Heart right ventricle (tissue), 16 donors: Measurements from ENCODE around the gene AOC3. TPM values are rescaled to one million over a fixed set of nuclear protein-coding genes. Genes with fewer than 3 reads are reported as not detected.

Experiments used
- ATAC-seq, 8 donors: fragments of 200-7000 bp; cut with Tn5 transposase; one replicate each; pipeline ENCODE4 v1.9.1; 2020; ENCODE audit warnings: mild to moderate bottlenecking in 8 of 8, moderate library complexity in 8 of 8, moderate number of reproducible peaks in 1 of 8
- DNase-seq, 2 donors: peaks; one replicate each; pipeline ENCODE4 v3.0.0-alpha.2; 2020
- H3K27ac ChIP-seq, 10 donors: fragments of 200-600 bp; sonication (generic) in 2 of 10; one replicate each; pipeline versions ENCODE4 v1.5.0 to v1.8.0; 2020 to 2022; ENCODE audit warnings: mild to moderate bottlenecking in 3 of 10
- H3K27me3 ChIP-seq, 7 donors: fragments of 200-600 bp; one replicate each; pipeline ENCODE4 v1.8.0; 2021 to 2022; ENCODE audit warnings: mild to moderate bottlenecking in 2 of 7
- H3K36me3 ChIP-seq, 9 donors: fragments of 200-600 bp; sonication (generic) in 1 of 9; one replicate each; pipeline versions ENCODE4 v1.5.0 to v1.8.0; 2020 to 2022; ENCODE audit warnings: mild to moderate bottlenecking in 2 of 9
- H3K4me1 ChIP-seq, 9 donors: fragments of 200-600 bp; sonication (generic) in 1 of 9; one replicate each; pipeline versions ENCODE4 v1.5.0 to v1.8.0; 2020 to 2022; ENCODE audit warnings: mild to moderate bottlenecking in 4 of 9
- H3K4me3 ChIP-seq, 10 donors: fragments of 200-600 bp; sonication (generic) in 2 of 10; one replicate each; pipeline versions ENCODE4 v1.5.0 to v1.8.0; 2020 to 2022; ENCODE audit warnings: mild to moderate bottlenecking in 7 of 10, moderate library complexity in 2 of 10
- H3K9me3 ChIP-seq, 11 donors: fragments of 200-600 bp in 10 of 11; sonication (generic) in 2 of 11; one replicate each; pipeline versions ENCODE4 v1.5.0 to v1.8.0; 2013 to 2022; ENCODE audit warnings: mild to moderate bottlenecking in 2 of 11, control low read depth in 1 of 11, moderate library complexity in 1 of 11
- CTCF ChIP-seq, 9 donors: fragments of 200-600 bp; sonication (generic) in 2 of 9; IDR thresholded peaks; one replicate each; pipeline versions ENCODE4 v1.5.0 to v1.8.0; 2021 to 2022; ENCODE audit warnings: antibody characterized with exemption in 9 of 9, mild to moderate bottlenecking in 5 of 9, moderate library complexity in 1 of 9
- whole genome bisulfite sequencing, 2 donors: extraction: QIAGEN DNeasy Blood & Tissue Kit; methylation state at CpG; one replicate each; pipeline ENCODE4 v1.1.7; 2013; ENCODE audit warnings: inconsistent platforms in 1 of 2; 5-methylcytosine and 5-hydroxymethylcytosine counted together
- intact Hi-C, 10 donors: fragments of 100-400 bp; cut with DNase I; formaldehyde crosslinking; loops; one replicate each; pipeline versions ENCODE4 v1.11.1 to v1.14.2; 2022
- polyA plus RNA-seq, 2 donors: library from polyadenylated mRNA; stranded (reverse); fragments of 200-250 nt; gene quantifications; one replicate each; pipeline ENCODE4 v1.2.3, GENCODE V29; 2013
- total RNA-seq, 10 donors: library from RNA; stranded (reverse); fragmentation: NEBNext Ultra II Directional in 3 of 10; extraction: Animal tissue kit (Norgen Biotek cat#: 25700) in 3 of 10; gene quantifications; one replicate each; pipeline versions ENCODE4 v1.2.1 to v1.2.4, GENCODE V29; 2021 to 2023
- donor health status: Arrhythmogenic right ventricular cardiomyopathy.
- donor health status: ischemic (EF 13 %, LVEDD 7.1; RV severe dilation, severe dysfunction).
- donor health status: healthy with polysubstance abuse.
- donor health status: DM: no; HTN: yes; CAD: no.
- donor health status: DM: no; HTN: no; CAD: no.
- donor health status: ischemic (EF 25% LVEDD 6.9; RV normal size, moderate dysfunction).
- donor health status: ischemic (EF 25% LVEDD 5.7; RV mildly dilated, moderate dysfunction).
- donor health status: healthy.
- donor health status: DM: yes; HTN: yes; CAD: no.
- donor health status: Ischemic cardiomyopathy.
- donor health status: ischemic (EF 35%, LVEDD 5.7; RV mildly dilated, moderate dysfunction).
- donor health status: nonischemic (EF 11% LVEDD 7.7; RV severe dilation, severe dysfunction).
- donor health status: DM: yes; HTN: yes; CAD: no.
- donor health status: PGD.
- donor health status: ischemic (EF 29% LVEDD 5.4; RV normal size, mild dysfunction).
- donor health status: nonischemic (EF 23%, LVEDD 6.1; RV moderate dilation, normal function).

Gene AOC3
- total and polyA plus RNA-seq, 12 donors = 4.7 to 19.0 (median 11.5) TPM

GRCh38 chr17:42833767-42834422, 17.1 kb upstream of the AOC3 start:
- DNase-seq = no peak
- peak overlapping the region in 9 of 10 donors; percentile 83 to 97 (median 89) for H3K27ac ChIP-seq
- WGBS, 2 donors = 6 to 7% methylated on average over 18 of the region's 18 CpGs
- H3K9me3 ChIP-seq = peaks cover 0 to 4% (median 0%) of the 10 kb centered on the region in 11 donors
- no peaks in the 10 kb centered on the region for H3K27me3 ChIP-seq
- H3K4me3 ChIP-seq = peak overlapping the region; percentile 66 to 99 (median 93)
- peaks cover 0 to 45% (median 33%) of the 10 kb centered on the region in 9 donors for H3K36me3 ChIP-seq
- ATAC-seq = peak in 6 of 8 donors; percentile 3 to 51 (median 6)
- no peak for TF ChIP-seq CTCF (IDR thresholded peaks at IDR 0.05)
- intact Hi-C loops = loop anchor here in 1 of 10 donors (5.0 kb wide), 1 partner anchor 163 kb away; the partner anchor contains the start of gene RPL27
- H3K4me1 ChIP-seq = peaks cover 7 to 29% (median 19%) of the 10 kb centered on the region in 9 donors

GRCh38 chr17:42835732-42836131, 15.3 kb upstream of the AOC3 start:
- Histone ChIP-seq H3K27ac (no peak overlapping the region), H3K27me3 (no peaks in the 10 kb centered on the region), H3K4me1 (peaks cover 7 to 29% (median 19%) of the 10 kb centered on the region in 9 donors), H3K9me3 (peaks cover 0 to 4% (median 0%) of the 10 kb centered on the region in 11 donors), H3K36me3 (peaks cover 0 to 64% (median 42%) of the 10 kb centered on the region in 9 donors), H3K4me3 (no peak overlapping the region)
- DNase-seq = no peak
- ATAC-seq = no peak
- intact Hi-C loops = no loop called here
- no peak for TF ChIP-seq CTCF (IDR thresholded peaks at IDR 0.05)
- 98% methylated on average over 6 of the region's 6 CpGs for WGBS, 2 donors

DNA sequence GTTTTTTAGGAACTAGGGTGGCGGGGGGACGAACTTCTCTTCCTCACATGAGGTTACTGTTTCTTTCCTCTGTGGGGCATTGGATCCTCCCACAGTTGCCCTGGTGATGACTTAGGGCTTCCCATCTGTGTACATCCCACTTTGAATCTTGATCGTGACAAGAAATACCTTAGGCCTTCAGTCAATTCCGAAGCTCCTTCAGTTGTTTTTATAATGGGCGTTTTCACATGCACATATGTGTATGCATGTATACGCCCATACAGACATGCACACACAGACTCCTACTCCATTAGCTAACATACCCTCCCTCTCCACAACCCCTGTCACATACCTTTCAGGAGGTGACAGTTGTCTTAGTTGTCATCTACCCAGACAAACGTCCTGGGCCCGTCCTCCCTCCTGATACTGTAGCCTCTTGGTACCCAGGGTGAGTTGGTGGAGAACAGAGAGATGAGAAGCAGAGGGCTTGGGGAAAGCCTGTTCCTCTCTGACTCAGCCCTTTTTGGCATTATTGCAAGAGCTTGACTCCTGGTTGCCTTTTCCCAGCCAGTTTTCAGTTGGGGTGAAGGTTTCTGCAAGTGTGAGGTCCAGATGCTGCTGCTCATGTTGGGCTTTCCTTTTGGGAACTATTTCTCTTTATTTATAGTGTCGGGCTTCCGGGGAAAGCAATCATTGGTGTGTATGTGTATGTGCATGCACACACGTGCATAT, 8.9 kb upstream of the AOC3 start:
- intact Hi-C loops = loop anchor here in 7 of 10 donors (2.0 to 5.0 kb wide), 3 partner anchors 87 to 95 kb away; no protein-coding TSS in a partner anchor
- no peak overlapping the region for H3K4me3 ChIP-seq
- H3K9me3 ChIP-seq = no peaks in the 10 kb centered on the region
- no peak overlapping the region for H3K27ac ChIP-seq
- DNase-seq (no peak), ATAC-seq (no peak)
- no peaks in the 10 kb centered on the region for H3K27me3 ChIP-seq
- H3K36me3 ChIP-seq = peaks cover 3 to 88% (median 46%) of the 10 kb centered on the region in 9 donors
- H3K4me1 ChIP-seq = peaks cover 0 to 18% (median 0%) of the 10 kb centered on the region in 9 donors
- no peak for TF ChIP-seq CTCF (IDR thresholded peaks at IDR 0.05)
- 74 to 79% methylated on average over 11 of the region's 11 CpGs for WGBS, 2 donors

DNA sequence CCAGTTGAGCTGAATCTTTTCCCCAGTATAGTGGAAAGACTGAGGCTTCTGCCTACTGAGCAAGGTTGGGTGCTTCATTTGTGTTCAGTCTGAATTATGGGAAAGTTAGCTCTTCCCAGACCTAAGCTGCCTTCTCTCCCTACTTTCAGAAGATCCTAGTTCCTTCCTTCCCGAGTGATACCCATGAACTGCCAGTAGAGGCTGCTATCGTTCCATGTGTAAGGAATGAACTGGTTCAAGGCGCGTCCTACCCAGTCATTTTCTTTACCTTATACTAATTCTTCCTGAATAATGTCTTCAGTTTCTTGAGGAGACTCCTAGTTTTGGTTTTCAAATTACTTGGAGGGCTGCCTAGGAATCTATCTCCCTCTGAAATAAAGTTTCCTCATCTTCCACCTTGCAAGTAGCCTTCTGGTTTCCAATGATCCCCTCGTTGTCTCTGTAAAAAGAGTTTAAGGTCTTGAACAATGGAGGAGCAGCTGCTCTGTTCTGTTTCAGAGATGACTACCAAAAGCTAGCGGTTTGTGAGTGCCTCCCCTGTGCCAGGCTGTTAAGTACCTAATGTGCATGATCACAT, 7.6 kb upstream of the AOC3 start:
- Histone ChIP-seq H3K4me3 (no peak overlapping the region), H3K4me1 (peaks cover 0 to 22% (median 0%) of the 10 kb centered on the region in 9 donors), H3K36me3 (peaks cover 3 to 75% (median 35%) of the 10 kb centered on the region in 9 donors), H3K27me3 (no peaks in the 10 kb centered on the region), H3K9me3 (no peaks in the 10 kb centered on the region), H3K27ac (peak overlapping the region in 1 of 10 donors; percentile 12)
- ATAC-seq (peak; percentile 56 to 87 (median 78)), DNase-seq (peak in 1 of 2 donors; percentile 58)
- intact Hi-C loops = loop anchor here in 7 of 10 donors (1.0 to 5.0 kb wide), 5 partner anchors 85 to 94 kb away; no protein-coding TSS in a partner anchor
- TF ChIP-seq CTCF (IDR thresholded peaks at IDR 0.05) = peak in 8 of 9 donors; percentile 71 to 96 (median 92)
- 29 to 36% methylated on average over 6 of the region's 6 CpGs for WGBS, 2 donors
